Stimulated activated memory B cell treated with anti-CD40 and anti-IgM and Interleukin-4, amounts not matched to agents 10 μg/mL and 1 μg/mL and 100 μg/mL, for 72 hours (primary cell): ENCODE measurements around the gene CRIP2.

Experiments used
- ATAC-seq: fragments of 150-1000 bp; cut with Tn5 transposase; 2 replicates; pipeline ENCODE4 v1.10.0; 2021
- H3K27ac Mint-ChIP-seq: one replicate; pipeline ENCODE4 v1.8.0; 2022; ENCODE audit warnings: mild to moderate bottlenecking, mixed read lengths
- H3K27me3 Mint-ChIP-seq: one replicate; pipeline ENCODE4 v1.8.0; 2022; ENCODE audit warnings: mixed read lengths
- H3K36me3 Mint-ChIP-seq: one replicate; pipeline ENCODE4 v1.8.0; 2022; ENCODE audit warnings: mixed read lengths
- H3K4me1 Mint-ChIP-seq: one replicate; pipeline ENCODE4 v1.8.0; 2022; ENCODE audit warnings: mixed read lengths
- H3K4me3 Mint-ChIP-seq: one replicate; pipeline ENCODE4 v1.8.0; 2022; ENCODE audit warnings: mild to moderate bottlenecking, moderate library complexity, mixed read lengths
- H3K9me3 Mint-ChIP-seq: one replicate; pipeline ENCODE4 v1.8.0; 2022; ENCODE audit warnings: mixed read lengths

Gene CRIP2

DNA sequence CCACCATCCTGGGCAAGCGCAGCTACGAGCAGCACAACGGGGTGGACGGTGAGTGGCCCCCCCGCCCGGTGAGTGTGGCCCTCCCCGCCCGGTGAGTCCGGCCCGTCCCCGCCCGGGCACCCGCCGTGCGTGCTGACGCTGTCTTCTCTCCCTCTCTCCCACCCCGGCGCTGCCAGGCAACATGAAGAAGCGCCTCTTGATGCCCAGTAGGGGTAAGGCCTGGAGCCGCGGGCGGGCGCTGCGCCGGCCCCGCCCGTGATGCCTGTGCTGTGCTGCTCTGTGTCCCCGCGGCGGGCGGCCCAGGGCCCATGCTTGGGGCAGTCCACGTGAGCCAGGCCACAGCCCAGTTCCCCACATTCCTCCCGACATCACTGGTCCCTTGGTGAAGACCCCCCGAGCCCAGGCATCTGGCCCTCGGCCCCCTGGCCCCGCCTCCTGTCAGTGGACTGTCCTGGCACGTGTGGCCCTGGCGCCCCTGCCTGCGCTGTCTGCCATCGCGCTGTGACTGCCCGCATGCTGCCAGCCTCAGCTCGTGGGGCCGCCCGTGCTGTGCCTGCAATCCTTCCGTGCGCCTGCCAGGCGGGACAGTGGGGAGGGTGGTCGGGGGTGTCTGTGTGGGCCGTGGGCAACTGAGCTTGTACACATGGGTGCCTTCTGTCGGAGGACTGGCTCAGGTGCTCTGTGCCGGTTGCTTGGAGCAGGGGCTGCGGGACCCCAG is 7.9 kb upstream of the CRIP2 start:
- Mint-ChIP-seq H3K4me3 (no peak overlapping the region), H3K9me3 (no peaks in the 10 kb centered on the region), H3K36me3 (peaks cover 19% of the 10 kb centered on the region), H3K27me3 (no peaks in the 10 kb centered on the region), H3K4me1 (peaks cover 2% of the 10 kb centered on the region), H3K27ac (no peak overlapping the region)
- peak; percentile 17 for ATAC-seq

- Mint-ChIP-seq H3K9me3 (no peaks in the 10 kb centered on the region), H3K4me3 (no peak overlapping the region), H3K36me3 (peaks cover 17% of the 10 kb centered on the region), H3K27me3 (no peaks in the 10 kb centered on the region), H3K27ac (no peak overlapping the region), H3K4me1 (peaks cover 6% of the 10 kb centered on the region)
- ATAC-seq: no peak
Measured at GRCh38 chr14:105467249-105467941, 7.2 kb upstream of the CRIP2 start.

DNA sequence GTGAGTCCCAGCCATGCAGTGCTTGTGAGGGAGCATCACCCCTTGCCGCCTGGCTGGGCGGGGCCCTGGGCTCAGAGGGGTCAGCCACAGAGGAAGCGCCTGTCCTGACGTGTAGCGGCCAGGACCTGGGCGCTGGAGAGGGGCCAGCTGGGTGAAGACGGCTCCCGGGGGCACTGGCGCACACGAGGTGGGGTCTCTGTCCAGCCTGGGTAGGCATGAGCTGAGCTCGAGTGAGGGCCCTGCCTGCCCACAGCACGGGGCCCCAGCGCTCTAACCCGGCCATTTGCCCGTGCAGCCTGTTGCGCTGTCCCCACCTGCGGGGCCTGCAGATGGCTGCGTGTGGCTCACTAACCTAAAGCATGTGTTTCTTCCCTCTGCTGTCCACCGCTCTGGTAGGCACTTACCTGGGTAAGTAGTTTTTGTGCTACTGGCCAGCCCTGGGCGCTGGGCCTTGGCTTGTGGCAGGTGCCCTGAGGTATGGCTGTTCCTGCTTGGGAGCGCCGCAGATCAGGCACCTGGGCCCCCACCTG is 6.6 kb upstream of the CRIP2 start:
- Mint-ChIP-seq H3K27me3 (no peaks in the 10 kb centered on the region), H3K4me1 (peaks cover 11% of the 10 kb centered on the region), H3K27ac (no peak overlapping the region), H3K36me3 (peaks cover 13% of the 10 kb centered on the region), H3K4me3 (no peak overlapping the region), H3K9me3 (no peaks in the 10 kb centered on the region)
- ATAC-seq: no peak

DNA sequence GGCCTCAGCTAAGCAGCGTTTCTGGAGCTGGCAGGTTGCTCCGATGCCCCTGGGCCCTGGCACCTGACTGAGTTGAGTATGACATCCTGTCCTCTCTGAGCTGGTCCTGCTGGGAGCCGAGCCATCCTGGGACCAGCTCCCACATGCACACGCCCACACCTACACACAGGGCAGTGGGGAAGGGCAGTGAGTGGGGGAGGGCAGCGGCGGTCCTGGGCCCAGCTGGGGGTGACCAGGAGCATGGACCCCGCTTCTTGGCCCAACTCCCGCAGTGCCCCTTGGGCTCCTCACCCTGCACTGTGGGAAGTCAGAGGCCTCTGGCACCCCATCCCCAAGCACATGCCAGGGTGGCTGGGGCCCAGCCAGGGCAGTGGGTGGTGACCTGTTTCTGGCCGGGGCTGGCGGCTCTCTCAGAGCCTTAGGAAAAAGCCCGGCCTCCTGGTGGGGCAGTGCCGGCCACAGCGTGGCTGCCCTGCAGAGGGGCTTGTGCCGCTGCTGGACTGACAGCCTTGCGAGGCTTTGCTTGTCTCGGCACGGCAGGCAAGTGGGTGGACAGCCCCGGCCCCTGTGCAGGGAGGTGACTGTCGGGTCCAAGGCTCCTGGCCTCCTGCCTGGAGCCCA is 5.9 kb upstream of the CRIP2 start:
- H3K4me1 Mint-ChIP-seq: peaks cover 16% of the 10 kb centered on the region
- no peak overlapping the region for H3K4me3 Mint-ChIP-seq
- ATAC-seq: no peak
- no peaks in the 10 kb centered on the region for H3K9me3 Mint-ChIP-seq
- no peak overlapping the region for H3K27ac Mint-ChIP-seq
- no peaks in the 10 kb centered on the region for H3K27me3 Mint-ChIP-seq
- H3K36me3 Mint-ChIP-seq: peaks cover 6% of the 10 kb centered on the region

DNA sequence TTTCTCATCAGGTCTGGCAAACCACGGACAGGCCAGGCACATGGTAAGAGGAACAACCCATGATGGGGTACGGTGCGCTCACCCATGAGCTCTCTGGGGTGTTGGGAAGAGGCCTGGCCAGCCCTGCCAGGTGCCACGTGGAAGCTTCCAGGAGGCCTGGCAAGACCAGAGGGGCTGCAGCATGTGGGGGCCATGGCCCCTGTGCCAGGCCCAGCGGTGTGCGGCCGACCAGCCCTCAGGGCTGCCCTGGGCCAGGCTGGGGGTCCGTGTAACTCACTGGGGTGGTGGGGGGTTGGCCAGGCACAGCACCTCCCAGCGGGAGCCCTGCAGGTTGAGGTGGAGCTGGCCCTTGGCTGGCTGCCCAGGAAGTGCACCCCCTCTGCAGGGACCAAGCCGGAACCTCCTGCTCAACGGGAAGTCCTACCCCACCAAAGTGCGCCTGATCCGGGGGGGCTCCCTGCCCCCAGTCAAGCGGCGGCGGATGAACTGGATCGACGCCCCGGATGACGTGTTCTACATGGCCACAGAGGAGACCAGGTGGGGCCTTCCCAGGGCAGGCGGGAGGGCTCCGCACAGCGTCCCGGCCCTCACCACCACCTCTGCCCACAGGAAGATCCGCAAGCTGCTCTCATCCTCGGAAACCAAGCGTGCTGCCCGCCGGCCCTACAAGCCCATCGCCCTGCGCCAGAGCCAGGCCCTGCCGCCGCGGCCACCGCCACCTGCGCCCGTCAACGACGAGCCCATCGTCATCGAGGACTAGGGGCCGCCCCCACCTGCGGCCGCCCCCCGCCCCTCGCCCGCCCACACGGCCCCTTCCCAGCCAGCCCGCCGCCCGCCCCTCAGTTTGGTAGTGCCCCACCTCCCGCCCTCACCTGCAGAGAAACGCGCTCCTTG is 4.9 kb upstream of the CRIP2 start:
- Mint-ChIP-seq H3K4me3 (no peak overlapping the region), H3K27me3 (no peaks in the 10 kb centered on the region), H3K36me3 (peaks cover 5% of the 10 kb centered on the region), H3K27ac (no peak overlapping the region), H3K9me3 (no peaks in the 10 kb centered on the region), H3K4me1 (peaks cover 19% of the 10 kb centered on the region)
- ATAC-seq: no peak

DNA sequence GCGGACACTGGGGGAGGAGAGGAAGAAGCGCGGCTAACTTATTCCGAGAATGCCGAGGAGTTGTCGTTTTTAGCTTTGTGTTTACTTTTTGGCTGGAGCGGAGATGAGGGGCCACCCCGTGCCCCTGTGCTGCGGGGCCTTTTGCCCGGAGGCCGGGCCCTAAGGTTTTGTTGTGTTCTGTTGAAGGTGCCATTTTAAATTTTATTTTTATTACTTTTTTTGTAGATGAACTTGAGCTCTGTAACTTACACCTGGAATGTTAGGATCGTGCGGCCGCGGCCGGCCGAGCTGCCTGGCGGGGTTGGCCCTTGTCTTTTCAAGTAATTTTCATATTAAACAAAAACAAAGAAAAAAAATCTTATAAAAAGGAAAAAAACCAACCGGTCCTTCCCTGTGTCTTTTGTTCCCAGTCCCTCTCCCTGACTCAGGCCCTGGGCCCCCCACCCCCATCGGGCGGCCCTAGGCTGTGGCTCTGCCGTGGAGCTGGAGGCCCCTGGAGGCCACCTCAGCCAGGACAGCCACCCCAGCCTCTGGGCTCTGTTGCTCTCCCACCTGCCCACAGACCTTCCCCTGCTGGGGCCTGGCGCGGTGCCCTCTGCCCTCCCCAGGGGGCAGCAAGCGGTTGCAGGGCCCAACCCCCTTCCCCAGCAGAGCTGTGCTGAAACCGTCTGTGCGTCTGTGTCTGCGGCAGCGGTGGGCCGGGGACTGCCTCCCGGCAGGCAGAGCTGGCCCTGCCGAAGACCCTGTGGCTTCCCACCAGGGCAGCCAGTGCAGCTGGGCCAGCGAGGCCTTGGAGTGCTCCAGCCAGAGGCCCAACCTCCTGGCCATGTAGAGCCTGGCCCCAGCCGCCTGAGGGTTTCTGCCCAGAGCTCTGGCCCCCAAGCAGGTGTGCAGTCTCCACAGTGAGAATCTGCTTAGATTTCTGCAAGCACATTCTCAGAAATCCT is 4.0 kb upstream of the CRIP2 start:
- Mint-ChIP-seq H3K27ac (no peak overlapping the region), H3K4me3 (no peak overlapping the region), H3K36me3 (peaks cover under 1% of the 10 kb centered on the region), H3K9me3 (no peaks in the 10 kb centered on the region), H3K4me1 (peaks cover 19% of the 10 kb centered on the region), H3K27me3 (no peaks in the 10 kb centered on the region)
- ATAC-seq: no peak

DNA sequence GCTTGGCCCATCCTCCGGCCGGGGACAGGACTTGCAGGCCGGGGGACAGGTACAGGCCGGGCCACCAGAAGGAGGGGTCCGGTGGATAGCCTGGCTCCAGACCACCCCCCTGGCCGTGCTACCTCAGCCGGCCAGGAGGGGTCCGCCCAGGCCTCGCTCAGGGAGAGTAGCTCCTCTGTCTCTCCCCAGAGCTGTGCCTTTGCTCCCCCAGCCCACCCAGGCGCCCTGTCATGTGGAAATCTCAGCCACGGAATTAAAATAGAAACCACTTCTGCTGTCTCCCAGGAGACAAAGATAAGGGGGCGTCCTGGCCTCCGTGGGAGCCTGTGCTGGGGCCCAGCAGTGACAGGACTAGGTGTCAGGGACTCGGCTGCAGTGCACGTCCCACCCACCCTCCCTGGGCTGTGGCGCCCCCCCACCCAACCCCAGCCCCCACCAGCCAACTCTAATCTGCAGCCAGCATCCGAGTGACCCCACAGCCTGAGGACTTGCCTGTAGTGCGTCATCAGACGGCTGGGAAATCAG is 3.3 kb upstream of the CRIP2 start:
- Mint-ChIP-seq H3K9me3 (no peaks in the 10 kb centered on the region), H3K27me3 (no peaks in the 10 kb centered on the region), H3K27ac (no peak overlapping the region), H3K36me3 (no peaks in the 10 kb centered on the region), H3K4me1 (peaks cover 19% of the 10 kb centered on the region), H3K4me3 (no peak overlapping the region)
- no peak for ATAC-seq

- peaks cover under 1% of the 10 kb centered on the region for H3K27me3 Mint-ChIP-seq
- no peaks in the 10 kb centered on the region for H3K36me3 Mint-ChIP-seq
- no peak for ATAC-seq
- H3K4me3 Mint-ChIP-seq: no peak overlapping the region
- H3K27ac Mint-ChIP-seq: no peak overlapping the region
- H3K9me3 Mint-ChIP-seq: no peaks in the 10 kb centered on the region
- peaks cover 25% of the 10 kb centered on the region for H3K4me1 Mint-ChIP-seq
Measured at GRCh38 chr14:105471823-105472485, 2.7 kb upstream of the CRIP2 start.

DNA sequence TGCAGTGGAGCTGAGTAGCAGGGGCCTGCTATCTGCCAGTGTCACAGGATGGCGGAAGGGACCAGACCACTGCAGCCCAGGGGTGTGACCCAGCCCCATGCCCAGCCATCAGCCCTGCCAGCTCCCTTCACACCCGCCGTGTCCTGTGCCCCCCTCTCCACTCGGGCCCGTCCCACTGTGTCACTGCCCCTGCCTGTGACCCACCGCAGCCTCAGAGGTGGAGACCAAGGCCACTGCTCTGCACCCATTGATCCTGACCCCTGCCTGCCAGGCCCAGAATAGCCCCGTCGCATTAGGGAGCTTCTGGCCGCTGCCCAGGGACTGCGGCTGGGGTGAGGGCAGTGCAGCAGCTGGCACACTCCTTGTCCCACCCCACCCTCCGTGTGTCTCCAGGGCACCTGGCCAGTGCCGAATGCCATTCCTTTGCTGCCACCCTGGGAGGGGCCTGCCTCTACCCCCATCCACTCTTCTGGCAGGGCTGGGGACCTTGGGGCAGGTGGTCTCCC is 2.1 kb upstream of the CRIP2 start:
- Mint-ChIP-seq H3K36me3 (peaks cover 5% of the 10 kb centered on the region), H3K27me3 (peaks cover 6% of the 10 kb centered on the region), H3K4me3 (no peak overlapping the region), H3K9me3 (peaks cover 3% of the 10 kb centered on the region), H3K4me1 (peaks cover 31% of the 10 kb centered on the region), H3K27ac (no peak overlapping the region)
- no peak for ATAC-seq

- peaks cover 5% of the 10 kb centered on the region for H3K36me3 Mint-ChIP-seq
- H3K27ac Mint-ChIP-seq: peak overlapping the region; percentile 35
- ATAC-seq: no peak
- peaks cover 9% of the 10 kb centered on the region for H3K27me3 Mint-ChIP-seq
- H3K4me3 Mint-ChIP-seq: peak overlapping the region; percentile 75
- H3K9me3 Mint-ChIP-seq: peaks cover 4% of the 10 kb centered on the region
- peaks cover 35% of the 10 kb centered on the region for H3K4me1 Mint-ChIP-seq
Measured at GRCh38 chr14:105473033-105473676, 1.5 kb upstream of the CRIP2 start.

DNA sequence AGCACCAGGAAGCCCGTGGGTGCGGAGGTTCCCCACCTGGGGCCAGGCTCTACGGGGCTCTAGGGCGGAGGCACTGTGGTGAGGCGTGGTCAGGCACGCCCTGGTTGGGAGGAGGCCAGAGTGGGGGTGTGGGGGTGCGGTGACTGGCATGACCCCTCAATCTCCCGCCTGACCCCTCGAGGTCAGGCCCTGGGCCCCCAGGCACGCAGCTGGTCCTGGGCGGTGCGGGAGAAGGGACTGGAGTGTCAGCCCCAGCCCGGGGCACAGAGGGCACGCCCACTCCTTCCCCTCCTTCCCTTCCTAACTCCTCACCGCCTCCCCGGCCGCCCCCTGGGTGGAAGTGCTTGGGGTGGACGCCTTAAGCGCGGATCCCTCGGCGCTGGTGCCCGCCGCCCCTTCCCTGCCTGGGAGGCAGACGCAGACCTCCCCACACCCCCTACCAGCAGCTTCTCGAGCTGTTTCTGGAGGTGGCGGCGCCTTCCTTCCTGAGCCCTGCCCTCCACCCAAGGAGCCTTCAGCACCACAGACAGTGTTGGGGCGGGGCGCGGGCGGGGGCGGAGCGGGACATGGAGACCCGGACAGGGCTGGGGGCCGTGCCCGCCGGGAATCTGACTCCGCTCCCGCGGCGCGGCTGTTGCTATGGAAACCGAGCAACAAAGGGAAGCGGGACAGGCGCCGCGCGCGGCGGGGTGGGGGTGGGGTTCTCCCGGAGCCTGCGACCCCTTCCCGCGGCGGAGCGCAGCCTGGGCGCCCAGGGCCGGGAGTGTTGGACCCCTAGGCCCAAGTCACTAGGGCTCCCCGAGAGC is 741 bp upstream of the CRIP2 start:
- peaks cover 4% of the 10 kb centered on the region for H3K9me3 Mint-ChIP-seq
- H3K36me3 Mint-ChIP-seq: peaks cover 5% of the 10 kb centered on the region
- ATAC-seq: peak; percentile 54
- H3K27ac Mint-ChIP-seq: peak overlapping the region; percentile 35
- peak overlapping the region; percentile 75 for H3K4me3 Mint-ChIP-seq
- peaks cover 9% of the 10 kb centered on the region for H3K27me3 Mint-ChIP-seq
- peaks cover 35% of the 10 kb centered on the region for H3K4me1 Mint-ChIP-seq
